ENCODE data around the gene ARRDC5. TPM values are rescaled to one million over a fixed set of nuclear protein-coding genes. Genes with fewer than 3 reads are reported as not detected.
"Not testable (repeated sequence)": the region's sequence is repeated elsewhere in the genome, so short reads cannot be mapped to it uniquely, and the experiment has no call there.

The ARRDC5 gene
- total and polyA plus RNA-seq, 2 donors (not counting 1 experiment from before 2014, with no cell fraction given) = not detected

DNA sequence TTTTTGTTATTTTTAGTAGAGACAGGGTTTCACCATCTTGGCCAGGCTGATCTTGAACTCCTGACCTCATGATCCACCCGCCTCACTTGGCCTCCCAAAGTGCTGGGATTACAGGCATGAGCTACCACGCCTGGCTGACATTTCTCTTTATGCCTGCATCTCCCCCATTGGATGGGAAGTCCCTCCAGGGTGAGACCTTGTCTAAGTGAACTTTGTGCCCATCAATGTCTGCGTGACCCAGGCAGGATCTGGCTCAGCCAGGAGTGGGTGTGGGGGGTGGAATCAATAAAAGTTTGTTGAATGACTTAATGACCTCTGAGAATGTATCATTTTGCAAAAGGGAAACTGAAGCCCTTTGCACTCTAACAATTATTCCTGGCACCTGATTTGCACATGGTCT is 1.8 kb upstream of the ARRDC5 start:
- Histone ChIP-seq H2AFZ (ENCODE audit: low read length) (no peak overlapping the region), H3K4me3 (replicated peaks in 1 of 4; ENCODE audit: control extremely low read depth in 1 of 4, insufficient read depth in 1 of 4, low read depth in 3 of 4, low read length in 4 of 4) (no peak overlapping the region), H3K9me3 (ENCODE audit: control insufficient read depth, insufficient read depth, low read depth, low read length) (no peaks in the 10 kb centered on the region), H3K4me1 (ENCODE audit: control insufficient read depth, extremely low read depth, insufficient read depth, low read length) (no peaks in the 10 kb centered on the region), H3K79me2 (ENCODE audit: control insufficient read depth, insufficient read depth, low read length) (no peaks in the 10 kb centered on the region), H3K4me2 (ENCODE audit: extremely low read depth, insufficient read depth, low read length) (no peak overlapping the region), H3K27ac (ENCODE audit: insufficient read depth, low read length) (no peak overlapping the region), H4K20me1 (ENCODE audit: control insufficient read depth, extremely low read depth, insufficient read depth, low read length) (no peaks in the 10 kb centered on the region), H3K36me3 (ENCODE audit: control insufficient read depth, insufficient read depth, low read length) (no peaks in the 10 kb centered on the region), H3K9ac (ENCODE audit: insufficient read depth, low read length) (no peak overlapping the region), H3K27me3 (ENCODE audit: control insufficient read depth, insufficient read depth, low read length) (no peaks in the 10 kb centered on the region)
- TF ChIP-seq, protein P1, sequence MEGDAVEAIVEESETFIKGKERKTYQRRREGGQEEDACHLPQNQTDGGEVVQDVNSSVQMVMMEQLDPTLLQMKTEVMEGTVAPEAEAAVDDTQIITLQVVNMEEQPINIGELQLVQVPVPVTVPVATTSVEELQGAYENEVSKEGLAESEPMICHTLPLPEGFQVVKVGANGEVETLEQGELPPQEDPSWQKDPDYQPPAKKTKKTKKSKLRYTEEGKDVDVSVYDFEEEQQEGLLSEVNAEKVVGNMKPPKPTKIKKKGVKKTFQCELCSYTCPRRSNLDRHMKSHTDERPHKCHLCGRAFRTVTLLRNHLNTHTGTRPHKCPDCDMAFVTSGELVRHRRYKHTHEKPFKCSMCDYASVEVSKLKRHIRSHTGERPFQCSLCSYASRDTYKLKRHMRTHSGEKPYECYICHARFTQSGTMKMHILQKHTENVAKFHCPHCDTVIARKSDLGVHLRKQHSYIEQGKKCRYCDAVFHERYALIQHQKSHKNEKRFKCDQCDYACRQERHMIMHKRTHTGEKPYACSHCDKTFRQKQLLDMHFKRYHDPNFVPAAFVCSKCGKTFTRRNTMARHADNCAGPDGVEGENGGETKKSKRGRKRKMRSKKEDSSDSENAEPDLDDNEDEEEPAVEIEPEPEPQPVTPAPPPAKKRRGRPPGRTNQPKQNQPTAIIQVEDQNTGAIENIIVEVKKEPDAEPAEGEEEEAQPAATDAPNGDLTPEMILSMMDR (conservative IDR thresholded peaks at IDR 0.05 in 1 of 2, IDR thresholded peaks at IDR 0.05 in 1 of 2; ENCODE audit: low read depth in 1 of 2, low read length in 2 of 2) = no peak
- DNase-seq (ENCODE audit: low read depth in 2 of 2) = no peak

DNA sequence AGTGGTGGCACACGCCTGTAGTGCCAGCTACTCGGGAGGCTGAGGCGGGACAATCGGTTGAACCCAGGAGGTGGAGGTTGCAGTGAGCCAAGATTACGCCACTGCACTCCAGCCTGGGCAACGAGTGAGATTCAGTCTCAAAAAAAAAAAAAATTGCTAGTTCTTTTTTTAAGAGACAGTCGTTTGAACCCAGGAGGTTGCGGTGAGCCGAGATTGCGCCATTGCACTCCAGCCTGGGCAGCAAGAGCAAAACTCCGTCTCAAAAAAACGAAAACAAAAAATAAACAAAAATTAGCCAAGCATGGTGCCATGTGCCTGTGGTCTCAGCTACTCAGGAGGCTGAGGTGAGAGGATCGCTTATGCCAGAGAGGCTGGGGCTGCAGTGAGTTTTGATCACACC is 1.8 kb downstream of the ARRDC5 start:
- H3K36me3 ChIP-seq (ENCODE audit: control insufficient read depth, insufficient read depth, low read length); H3K27ac ChIP-seq (ENCODE audit: insufficient read depth, low read length); H3K9ac ChIP-seq (ENCODE audit: insufficient read depth, low read length): not testable (repeated sequence)

DNA sequence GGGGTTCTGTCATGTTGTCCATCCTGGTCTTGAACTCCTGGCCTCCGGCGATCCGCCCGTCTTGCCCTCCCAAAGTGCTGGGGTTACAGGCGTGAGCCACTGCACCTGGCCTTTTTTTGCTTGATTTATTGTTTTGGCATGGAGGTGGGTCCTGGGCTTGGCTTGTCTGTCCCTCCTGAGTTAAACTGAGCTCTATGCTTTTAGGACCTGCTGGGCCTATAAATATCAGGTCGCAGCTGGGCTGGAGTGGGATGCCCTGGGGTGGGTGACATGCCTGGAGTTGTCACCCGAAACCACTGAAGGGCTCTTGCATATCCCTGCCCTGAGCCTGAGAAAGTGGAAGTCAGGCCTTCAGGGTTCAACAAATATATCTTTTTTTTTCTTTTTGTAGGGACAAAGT is 5.5 kb downstream of the ARRDC5 start:
- H3K9ac ChIP-seq (ENCODE audit: insufficient read depth, low read length) = no peak overlapping the region
- no peaks in the 10 kb centered on the region for H4K20me1 ChIP-seq (ENCODE audit: control insufficient read depth, extremely low read depth, insufficient read depth, low read length)
- no peak overlapping the region for H3K4me2 ChIP-seq (ENCODE audit: extremely low read depth, insufficient read depth, low read length)
- H3K27ac ChIP-seq (ENCODE audit: insufficient read depth, low read length) = no peak overlapping the region
- H3K9me3 ChIP-seq (ENCODE audit: control insufficient read depth, insufficient read depth, low read depth, low read length) = no peaks in the 10 kb centered on the region
- H3K79me2 ChIP-seq (ENCODE audit: control insufficient read depth, insufficient read depth, low read length) = no peaks in the 10 kb centered on the region
- peaks cover 2% of the 10 kb centered on the region for H3K4me1 ChIP-seq (ENCODE audit: control insufficient read depth, extremely low read depth, insufficient read depth, low read length)
- H3K36me3 ChIP-seq (ENCODE audit: control insufficient read depth, insufficient read depth, low read length) = no peaks in the 10 kb centered on the region
- H3K4me3 ChIP-seq (replicated peaks in 1 of 4; ENCODE audit: control extremely low read depth in 1 of 4, insufficient read depth in 1 of 4, low read depth in 3 of 4, low read length in 4 of 4) = no peak overlapping the region
- H2AFZ ChIP-seq (ENCODE audit: low read length) = no peak overlapping the region
- no peaks in the 10 kb centered on the region for H3K27me3 ChIP-seq (ENCODE audit: control insufficient read depth, insufficient read depth, low read length)
- DNase-seq (ENCODE audit: low read depth in 2 of 2) = no peak
- TF ChIP-seq EZH2 (IDR thresholded peaks at IDR 0.05; ENCODE audit: low read length, missing control alignments) = no peak
- TF ChIP-seq, protein P1 (conservative IDR thresholded peaks at IDR 0.05 in 1 of 2, IDR thresholded peaks at IDR 0.05 in 1 of 2; ENCODE audit: low read depth in 1 of 2, low read length in 2 of 2) = no peak

More for the DNA sequence above, 1.8 kb downstream of the ARRDC5 start:
- not testable (repeated sequence) for H3K4me3 ChIP-seq (replicated peaks in 1 of 4; ENCODE audit: control extremely low read depth in 1 of 4, insufficient read depth in 1 of 4, low read depth in 3 of 4, low read length in 4 of 4); H3K27me3 ChIP-seq (ENCODE audit: control insufficient read depth, insufficient read depth, low read length); DNase-seq (ENCODE audit: low read depth in 2 of 2); H3K4me2 ChIP-seq (ENCODE audit: extremely low read depth, insufficient read depth, low read length); H3K9me3 ChIP-seq (ENCODE audit: control insufficient read depth, insufficient read depth, low read depth, low read length); H3K79me2 ChIP-seq (ENCODE audit: control insufficient read depth, insufficient read depth, low read length); H3K4me1 ChIP-seq (ENCODE audit: control insufficient read depth, extremely low read depth, insufficient read depth, low read length); H2AFZ ChIP-seq (ENCODE audit: low read length); H4K20me1 ChIP-seq (ENCODE audit: control insufficient read depth, extremely low read depth, insufficient read depth, low read length)
